Peyer's patch (tissue), 4 donors: Measurements from ENCODE around the gene MRGPRG. TPM values are rescaled to one million over a fixed set of nuclear protein-coding genes. Genes with fewer than 3 reads are reported as not detected.

ENCODE experiments used
- DNase-seq, 3 donors: peaks; one replicate each; pipeline ENCODE4 v3.0.0-alpha.2; 2017 to 2019
- H3K27ac ChIP-seq, 4 donors: fragments of 200-600 bp; sonication (generic); one replicate each; pipeline ENCODE4 v1.5.1; 2016 to 2019
- H3K27me3 ChIP-seq, 2 donors: fragments of 200-600 bp; sonication (generic); one replicate each; pipeline ENCODE4 v1.5.1; 2019
- H3K36me3 ChIP-seq, 3 donors: fragments of 200-600 bp; sonication (generic); one replicate each; pipeline ENCODE4 v1.5.1; 2016 to 2019
- H3K4me1 ChIP-seq, 4 donors: fragments of 200-600 bp; sonication (generic); one replicate each; pipeline ENCODE4 v1.5.1; 2016 to 2019
- H3K4me3 ChIP-seq, 4 donors: fragments of 200-600 bp; sonication (generic); 1 replicate in 3 of 4; 2 replicates in 1 of 4; pipeline ENCODE4 v1.5.1; 2016 to 2019; ENCODE audit warnings: mild to moderate bottlenecking in 1 of 4
- H3K9me3 ChIP-seq, 4 donors: fragments of 200-600 bp; sonication (generic); one replicate each; pipeline ENCODE4 v1.5.1; 2016 to 2019; ENCODE audit warnings: mild to moderate bottlenecking in 1 of 4
- CTCF ChIP-seq, 6 experiments: fragments of 450-650 bp in 4 of 6; fragments of 200-600 bp in 2 of 6; sonication (generic) in 1 of 6; IDR thresholded peaks; one replicate each; pipeline ENCODE4 v1.5.1; 2017 to 2019; ENCODE audit warnings: antibody characterized with exemption in 6 of 6, mild to moderate bottlenecking in 3 of 6, moderate library complexity in 1 of 6
- POLR2A ChIP-seq, 2 donors: fragments of 450-650 bp; IDR thresholded peaks; one replicate each; pipeline ENCODE4 v1.5.1; 2017; ENCODE audit warnings: antibody characterized with exemption in 2 of 2, mild to moderate bottlenecking in 2 of 2, moderate library complexity in 2 of 2
- total RNA-seq, 4 donors: library from RNA; depleted of rRNA; stranded (reverse); fragments of >200 nt; gene quantifications; one replicate each; pipeline ENCODE4 v1.1.0, GENCODE V29; 2016

MRGPRG gene
- total RNA-seq, 4 donors from 2014 or later, result not detected

- no peaks in the 10 kb centered on the region for H3K4me1 ChIP-seq
- no peak overlapping the region for H3K27ac ChIP-seq
- peaks cover 0 to 3% (median 0%) of the 10 kb centered on the region in 4 donors for H3K9me3 ChIP-seq
- H3K36me3 ChIP-seq, result no peaks in the 10 kb centered on the region
- no peaks in the 10 kb centered on the region for H3K27me3 ChIP-seq
- no peak overlapping the region for H3K4me3 ChIP-seq
- peak in 1 of 3 donors; percentile 26 for DNase-seq
- TF ChIP-seq POLR2A (IDR thresholded peaks at IDR 0.05) (no peak), CTCF (IDR thresholded peaks at IDR 0.05) (no peak)
These were observed 4.8 kb downstream of the MRGPRG start for GRCh38 chr11:3213659-3214419.

GRCh38 chr11:3208272-3208671 is 10.3 kb downstream of the MRGPRG start:
- no peak overlapping the region for H3K27ac ChIP-seq
- peak in 1 of 3 donors; percentile 10 for DNase-seq
- H3K4me3 ChIP-seq, result no peak overlapping the region
- H3K4me1 ChIP-seq, result peaks cover 0 to 13% (median 0%) of the 10 kb centered on the region in 4 donors
- H3K27me3 ChIP-seq, result no peaks in the 10 kb centered on the region
- no peaks in the 10 kb centered on the region for H3K36me3 ChIP-seq
- TF ChIP-seq POLR2A (IDR thresholded peaks at IDR 0.05) (no peak), CTCF (IDR thresholded peaks at IDR 0.05) (no peak)
- peaks cover 0 to 3% (median 0%) of the 10 kb centered on the region in 4 donors for H3K9me3 ChIP-seq

- Histone ChIP-seq H3K27ac (no peak overlapping the region), H3K27me3 (no peaks in the 10 kb centered on the region), H3K9me3 (peaks cover 0 to 3% (median 0%) of the 10 kb centered on the region in 4 donors), H3K4me1 (peaks cover 0 to 15% (median 0%) of the 10 kb centered on the region in 4 donors), H3K36me3 (no peaks in the 10 kb centered on the region), H3K4me3 (no peak overlapping the region)
- DNase-seq, result peak in 1 of 3 donors; percentile 33
- TF ChIP-seq CTCF (IDR thresholded peaks at IDR 0.05), result no peak
- no peak for TF ChIP-seq POLR2A (IDR thresholded peaks at IDR 0.05)
These were observed 11.0 kb downstream of the MRGPRG start for GRCh38 chr11:3207526-3208189.

- no peak overlapping the region for H3K27ac ChIP-seq
- no peaks in the 10 kb centered on the region for H3K36me3 ChIP-seq
- H3K4me1 ChIP-seq, result peaks cover 0 to 15% (median 0%) of the 10 kb centered on the region in 4 donors
- peaks cover 0 to 4% of the 10 kb centered on the region in 2 donors for H3K27me3 ChIP-seq
- DNase-seq, result no peak
- peaks cover 0 to 3% (median 0%) of the 10 kb centered on the region in 4 donors for H3K9me3 ChIP-seq
- TF ChIP-seq POLR2A (IDR thresholded peaks at IDR 0.05), result no peak
- no peak for TF ChIP-seq CTCF (IDR thresholded peaks at IDR 0.05)
- H3K4me3 ChIP-seq, result no peak overlapping the region
These were observed 11.8 kb downstream of the MRGPRG start for GRCh38 chr11:3206922-3207204.

- no peaks in the 10 kb centered on the region for H3K36me3 ChIP-seq
- H3K4me3 ChIP-seq, result no peak overlapping the region
- H3K27ac ChIP-seq, result no peak overlapping the region
- DNase-seq, result peak in 1 of 3 donors; percentile 18
- peaks cover 0 to 9% of the 10 kb centered on the region in 2 donors for H3K27me3 ChIP-seq
- H3K4me1 ChIP-seq, result peaks cover 0 to 15% (median 0%) of the 10 kb centered on the region in 4 donors
- TF ChIP-seq POLR2A (IDR thresholded peaks at IDR 0.05) (no peak), CTCF (IDR thresholded peaks at IDR 0.05) (no peak)
- peaks cover 0 to 3% (median 0%) of the 10 kb centered on the region in 4 donors for H3K9me3 ChIP-seq
These were observed 12.3 kb downstream of the MRGPRG start for GRCh38 chr11:3206156-3206921.
